K562 (cell line): ENCODE results near the gene TRMT1.

Source experiments
- BHLHE40 ChIP-seq: IDR thresholded peaks from 2 replicates; pipeline ENCODE4 v1.6.1; 2011; ENCODE audit warnings: low read length, improper control_type of control experiment
- HDGF ChIP-seq: fragments of 450-650 bp; IDR thresholded peaks from 2 replicates; pipeline ENCODE4 v1.6.1; 2016
- KLF16 ChIP-seq: IDR thresholded peaks from 2 replicates; pipeline ENCODE4 v1.6.1; 2016; ENCODE audit warnings: antibody characterized with exemption
- PML ChIP-seq: IDR thresholded peaks from 2 replicates; pipeline ENCODE4 v1.6.1; 2012; ENCODE audit warnings: low read length, inconsistent platforms
- POLR2AphosphoS2 ChIP-seq: IDR thresholded peaks from 2 replicates; pipeline ENCODE4 v1.6.1; 2012; ENCODE audit warnings: low read length, improper control_type of control experiment
- POLR2AphosphoS5 ChIP-seq: IDR thresholded peaks from 2 replicates; pipeline ENCODE4 v1.6.1; 2011; ENCODE audit warnings: mild to moderate bottlenecking, low read depth, low read length, moderate library complexity; ENCODE audit not compliant: control insufficient read depth, insufficient read depth
- RBM22 ChIP-seq: fragments of 200-400 bp; formaldehyde crosslinking; IDR thresholded peaks from 2 replicates; pipeline ENCODE4 v1.6.1; 2018; ENCODE audit warnings: low read length, low read depth; ENCODE audit not compliant: poor library complexity, severe bottlenecking
- TEAD4 ChIP-seq, 2 experiments: sonication (generic) in 1 of 2; formaldehyde crosslinking in 1 of 2; IDR thresholded peaks; 2 replicates each; pipeline versions ENCODE4 v1.6.1 to v1.8.0; 2012 to 2022; ENCODE audit warnings: borderline replicate concordance in 1 of 2, inconsistent platforms in 1 of 2, low read length in 1 of 2, mild to moderate bottlenecking in 1 of 2, missing genetic modification reagents in 1 of 2
- ZNF274 ChIP-seq: IDR thresholded peaks from 2 replicates; pipeline ENCODE4 v1.6.1; 2011; ENCODE audit warnings: low read depth, mild to moderate bottlenecking, low read length, moderate library complexity, borderline replicate concordance
- TF ChIP-seq, protein P1 (sequence below), 3 experiments: IDR thresholded peaks in 2 of 3; conservative IDR thresholded peaks in 1 of 3; 2 replicates each; pipeline ENCODE4 v1.5.1; 2011 to 2012; ENCODE audit warnings: low read length in 3 of 3, mild to moderate bottlenecking in 3 of 3, control low read depth in 2 of 3, improper control_type of control experiment in 1 of 3, inconsistent platforms in 1 of 3, low read depth in 1 of 3, mixed read lengths in 1 of 3, moderate library complexity in 1 of 3; ENCODE audit not compliant: insufficient read depth in 2 of 3
- TF ChIP-seq, protein P2 (sequence below): sonication (generic); formaldehyde crosslinking; IDR thresholded peaks from 2 replicates; pipeline ENCODE4 v1.5.0; 2020; ENCODE audit warnings: missing genetic modification reagents

DNA sequence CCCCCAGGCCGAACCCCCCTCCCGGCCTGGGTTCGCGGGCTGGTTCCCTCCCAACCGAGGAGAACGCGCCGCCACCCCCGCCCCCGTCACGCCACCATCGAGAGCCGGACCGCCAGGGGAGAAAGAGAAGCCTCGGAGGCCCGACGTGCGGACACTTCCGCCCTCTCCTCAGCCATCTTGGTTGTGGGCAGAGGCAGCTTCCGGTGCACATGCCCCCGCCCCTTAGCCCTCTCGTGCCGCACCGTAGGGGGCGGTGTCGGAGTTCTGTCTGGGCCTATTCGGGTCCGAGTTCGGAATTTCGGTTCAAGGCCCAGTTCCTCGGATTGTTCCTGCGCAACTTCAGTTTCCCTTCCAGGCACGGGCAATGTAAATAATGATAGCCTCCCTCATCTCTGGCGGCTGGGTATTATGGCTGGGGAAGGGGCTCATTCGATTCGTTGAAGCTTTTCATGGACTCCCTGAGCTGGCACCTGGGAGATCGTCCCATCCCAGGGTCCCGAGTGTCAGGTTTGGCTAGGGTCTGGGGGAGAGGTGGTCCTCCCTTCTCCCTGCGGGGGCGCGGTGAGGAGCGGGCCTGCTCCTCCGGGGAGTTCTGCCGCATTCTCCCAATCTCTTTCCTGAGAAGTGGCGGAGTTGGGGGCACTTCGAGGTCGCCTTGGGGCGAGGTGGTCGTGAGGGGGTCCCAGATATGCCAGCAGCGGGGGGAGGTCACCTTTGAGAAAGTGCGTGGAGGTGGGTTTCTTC lies 33.8 kb upstream of the TRMT1 start, which contains the start of the genes IER2 and STX10:
- no peak for TF ChIP-seq KLF16
- TF ChIP-seq HDGF, result no peak
- TF ChIP-seq ZNF274, result no peak
- TF ChIP-seq RBM22, result peak; percentile 35
- peak; percentile 67; the same call in 1 of the 2 replicates for TF ChIP-seq POLR2AphosphoS5
- TF ChIP-seq BHLHE40, result peak; percentile 99
- peak; percentile 49; the same call in 1 of the 2 replicates for TF ChIP-seq PML
- TF ChIP-seq POLR2AphosphoS2, result no peak
- TF ChIP-seq, protein P1, sequence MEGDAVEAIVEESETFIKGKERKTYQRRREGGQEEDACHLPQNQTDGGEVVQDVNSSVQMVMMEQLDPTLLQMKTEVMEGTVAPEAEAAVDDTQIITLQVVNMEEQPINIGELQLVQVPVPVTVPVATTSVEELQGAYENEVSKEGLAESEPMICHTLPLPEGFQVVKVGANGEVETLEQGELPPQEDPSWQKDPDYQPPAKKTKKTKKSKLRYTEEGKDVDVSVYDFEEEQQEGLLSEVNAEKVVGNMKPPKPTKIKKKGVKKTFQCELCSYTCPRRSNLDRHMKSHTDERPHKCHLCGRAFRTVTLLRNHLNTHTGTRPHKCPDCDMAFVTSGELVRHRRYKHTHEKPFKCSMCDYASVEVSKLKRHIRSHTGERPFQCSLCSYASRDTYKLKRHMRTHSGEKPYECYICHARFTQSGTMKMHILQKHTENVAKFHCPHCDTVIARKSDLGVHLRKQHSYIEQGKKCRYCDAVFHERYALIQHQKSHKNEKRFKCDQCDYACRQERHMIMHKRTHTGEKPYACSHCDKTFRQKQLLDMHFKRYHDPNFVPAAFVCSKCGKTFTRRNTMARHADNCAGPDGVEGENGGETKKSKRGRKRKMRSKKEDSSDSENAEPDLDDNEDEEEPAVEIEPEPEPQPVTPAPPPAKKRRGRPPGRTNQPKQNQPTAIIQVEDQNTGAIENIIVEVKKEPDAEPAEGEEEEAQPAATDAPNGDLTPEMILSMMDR (IDR thresholded peaks at IDR 0.05 in 2 of 3, conservative IDR thresholded peaks at IDR 0.05 in 1 of 3; ENCODE audit: insufficient read depth in 2 of 3, low read depth in 1 of 3, low read length in 3 of 3), result peak; percentile 71 to 75 (median 73)
- peak; percentile 56 for TF ChIP-seq TEAD4 (IDR thresholded peaks at IDR 0.05; ENCODE audit: low read length)
- TF ChIP-seq TEAD4 (CRISPR knock-in tag; IDR thresholded peaks at IDR 0.05; ENCODE audit: borderline replicate concordance), result no peak
- TF ChIP-seq, protein P2, sequence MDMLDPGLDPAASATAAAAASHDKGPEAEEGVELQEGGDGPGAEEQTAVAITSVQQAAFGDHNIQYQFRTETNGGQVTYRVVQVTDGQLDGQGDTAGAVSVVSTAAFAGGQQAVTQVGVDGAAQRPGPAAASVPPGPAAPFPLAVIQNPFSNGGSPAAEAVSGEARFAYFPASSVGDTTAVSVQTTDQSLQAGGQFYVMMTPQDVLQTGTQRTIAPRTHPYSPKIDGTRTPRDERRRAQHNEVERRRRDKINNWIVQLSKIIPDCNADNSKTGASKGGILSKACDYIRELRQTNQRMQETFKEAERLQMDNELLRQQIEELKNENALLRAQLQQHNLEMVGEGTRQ (CRISPR knock-in tag), result no peak
